Occipital lobe (tissue), 2 donors: Measurements from ENCODE around the gene CLBA1. TPM values are rescaled to one million over a fixed set of nuclear protein-coding genes. Genes with fewer than 3 reads are reported as not detected.
"Not testable (repeated sequence)": the region's sequence is repeated elsewhere in the genome, so short reads cannot be mapped to it uniquely, and the experiment has no call there.

ENCODE experiments used
- DNase-seq: peaks from one replicate; lab custom pipeline; 2025; lab: John Stamatoyannopoulos, UW
- total RNA-seq: library from RNA; depleted of rRNA; stranded (reverse); fragments of >200 nt; gene quantifications from one replicate; pipeline ENCODE4 v1.2.3, GENCODE V29; 2014

CLBA1 gene
- total RNA-seq, 1 donor from 2014 or later, result 10.1 TPM

DNA sequence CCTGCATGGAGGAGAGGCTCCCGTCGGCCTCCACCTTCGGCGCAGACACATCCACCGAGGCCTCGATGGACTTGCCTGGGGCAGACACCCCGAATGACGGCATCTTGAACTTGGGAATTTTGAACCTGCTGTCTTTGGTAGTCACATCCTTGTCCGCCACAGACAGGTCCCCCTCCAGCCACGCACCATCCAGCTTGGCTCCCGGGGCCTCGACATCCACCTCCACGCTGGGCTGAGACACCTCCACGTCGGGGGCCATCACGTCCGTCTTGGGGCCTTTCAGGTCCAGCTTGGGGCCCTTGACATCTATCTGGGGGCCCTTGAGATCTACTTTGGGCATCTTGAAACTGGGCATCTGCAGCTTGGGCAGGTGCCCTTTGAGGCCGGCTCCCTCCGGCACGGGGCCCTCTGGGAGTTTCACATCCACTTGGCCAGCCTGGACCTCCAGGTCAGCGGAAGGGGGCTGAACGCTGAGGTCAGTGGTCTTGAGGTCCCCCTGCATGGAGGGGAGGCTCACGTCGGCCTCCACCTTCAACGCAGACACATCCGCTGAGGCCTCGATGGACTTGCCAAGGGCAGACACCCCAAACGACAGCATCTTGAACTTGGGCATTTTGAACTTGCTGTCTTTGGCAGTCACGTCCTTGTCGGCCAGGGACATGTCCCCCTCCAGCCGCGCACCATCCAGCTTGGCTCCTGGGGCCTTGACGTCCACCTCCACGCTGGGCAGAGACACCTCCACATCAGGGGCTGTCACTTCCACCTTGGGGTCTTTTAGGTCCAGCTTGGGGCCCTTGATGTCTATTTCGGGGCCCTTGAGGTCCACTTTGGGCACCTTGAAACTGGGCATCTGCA lies 37.5 kb upstream of the CLBA1 start:
- DNase-seq, result not testable (repeated sequence)

GRCh38 chr14:104948736-104949031 lies 36.9 kb upstream of the CLBA1 start:
- no peak for DNase-seq

DNA sequence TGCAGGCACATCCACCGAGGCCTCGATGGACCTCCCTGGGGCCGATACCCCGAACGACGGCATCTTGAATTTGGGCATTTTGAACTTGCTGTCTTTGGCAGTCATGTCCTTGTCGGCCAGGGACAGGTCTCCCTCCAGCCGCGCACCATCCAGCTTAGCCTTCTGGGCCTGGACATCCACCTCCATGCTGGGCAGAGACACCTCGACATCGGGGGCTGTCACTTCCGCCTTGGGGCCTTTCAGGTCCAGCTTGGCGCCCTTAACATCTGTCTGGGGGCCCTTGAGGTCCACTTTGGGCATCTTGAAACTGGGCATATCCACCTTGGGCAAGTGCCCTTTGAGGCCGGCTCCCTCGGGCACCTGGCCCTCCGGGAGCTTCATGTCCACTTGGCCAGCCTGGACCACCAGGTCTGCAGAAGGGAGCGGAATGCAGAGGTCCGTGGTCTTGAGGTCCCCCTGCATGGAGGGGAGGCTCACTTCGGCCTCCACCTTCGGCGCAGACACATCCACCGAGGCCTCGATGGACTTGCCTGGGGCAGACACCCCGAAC lies 36.1 kb upstream of the CLBA1 start:
- not testable (repeated sequence) for DNase-seq

GRCh38 chr14:104950021-104950420 lies 35.6 kb upstream of the CLBA1 start:
- DNase-seq, result no peak

- DNase-seq, result not testable (repeated sequence)
Measured at GRCh38 chr14:104950701-104951100, 34.9 kb upstream of the CLBA1 start.

DNA sequence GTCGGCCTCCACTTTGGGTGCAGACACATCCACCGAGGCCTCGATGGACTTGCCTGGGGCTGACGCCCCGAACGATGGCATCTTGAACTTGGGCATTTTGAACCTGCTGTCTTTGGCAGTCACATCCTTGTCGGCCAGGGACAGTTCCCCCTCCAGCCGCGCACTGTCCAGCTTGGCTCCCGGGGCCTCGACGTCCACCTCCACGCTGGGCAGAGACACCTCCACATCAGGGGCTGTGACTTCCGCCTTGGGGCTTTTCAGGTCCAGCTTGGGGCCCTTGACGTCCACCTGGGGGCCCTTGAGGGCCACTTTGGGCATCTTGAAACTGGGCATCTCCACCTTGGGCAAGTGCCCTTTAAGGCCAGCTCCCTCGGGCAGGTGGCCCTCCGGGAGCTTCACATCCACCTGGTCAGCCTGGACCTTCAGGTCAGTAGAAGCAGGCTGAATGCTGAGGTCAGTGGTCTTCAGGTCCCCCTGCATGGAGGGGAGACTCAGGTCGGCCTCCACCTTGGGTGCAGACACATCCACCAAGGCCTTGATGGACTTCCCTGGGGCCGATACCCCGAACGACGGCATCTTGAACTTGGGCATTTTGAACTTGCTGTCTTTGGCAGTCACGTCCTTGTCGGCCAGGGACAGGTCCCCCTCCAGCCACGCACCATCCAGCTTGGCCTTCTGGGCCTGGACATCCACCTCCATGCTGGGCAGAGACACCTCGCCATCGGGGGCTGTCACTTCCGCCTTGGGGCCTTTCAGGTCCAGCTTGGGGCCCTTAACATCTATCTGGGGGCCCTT lies 33.5 kb upstream of the CLBA1 start:
- not testable (repeated sequence) for DNase-seq

- DNase-seq, result no peak
Measured at GRCh38 chr14:104953097-104953496, 32.5 kb upstream of the CLBA1 start.

DNA sequence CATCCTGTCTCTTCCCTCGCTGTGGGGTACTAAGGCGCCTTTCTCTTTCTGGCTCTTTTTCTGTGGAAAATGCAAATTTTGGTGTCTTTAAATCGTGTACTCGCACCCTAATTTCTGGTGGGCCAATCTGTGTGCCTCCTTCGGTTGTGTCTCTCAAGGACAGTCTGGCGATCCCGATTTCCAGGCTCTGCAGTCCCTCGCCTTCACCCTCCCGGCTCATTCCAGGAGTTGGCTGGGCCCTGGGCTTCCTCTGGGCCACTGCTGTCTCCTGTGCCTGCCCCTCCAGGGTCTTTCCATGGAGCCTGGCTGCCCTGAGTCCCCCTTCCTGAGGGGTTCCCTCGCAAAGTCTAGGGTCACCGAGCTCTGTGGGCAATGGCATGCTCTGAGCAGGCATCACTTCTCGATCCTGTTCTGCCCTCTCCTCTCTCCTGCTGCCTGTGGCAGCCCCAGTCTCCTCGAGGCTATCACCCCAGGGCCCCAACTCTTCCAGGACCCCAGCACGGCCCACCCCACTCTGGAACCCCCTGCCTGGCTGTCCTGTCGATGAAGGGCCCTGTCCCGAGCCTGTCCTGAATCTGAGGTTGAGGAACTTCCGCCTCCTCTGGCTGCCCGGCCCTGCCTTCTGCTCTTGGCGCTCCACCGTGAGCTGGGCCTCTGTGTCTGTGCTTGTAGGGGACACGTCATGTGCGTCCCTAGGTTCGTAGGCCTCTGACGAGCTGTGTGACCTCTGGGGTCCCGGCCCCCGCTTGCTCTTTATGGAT lies 31.5 kb upstream of the CLBA1 start:
- DNase-seq, result no peak

GRCh38 chr14:104954746-104955395 lies 30.7 kb upstream of the CLBA1 start:
- no peak for DNase-seq

DNA sequence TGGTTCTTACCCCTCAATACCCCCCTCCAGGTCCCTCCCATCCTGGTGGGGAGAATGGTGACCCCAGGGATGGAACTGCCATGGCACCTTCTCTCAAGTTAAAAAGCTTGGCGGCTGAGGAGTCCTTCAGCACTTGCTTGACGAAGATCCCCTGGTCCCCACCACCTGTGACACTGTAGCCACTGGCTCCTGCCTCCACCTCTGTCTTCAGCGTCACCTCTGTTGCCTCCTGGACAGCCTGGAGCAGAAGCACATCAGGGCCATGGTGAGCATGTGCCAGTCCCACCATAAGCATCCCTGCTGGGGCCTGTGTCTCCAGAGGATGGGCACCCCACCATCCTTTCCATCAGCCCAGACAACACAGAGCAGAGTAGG lies 30.2 kb upstream of the CLBA1 start:
- DNase-seq, result no peak

DNA sequence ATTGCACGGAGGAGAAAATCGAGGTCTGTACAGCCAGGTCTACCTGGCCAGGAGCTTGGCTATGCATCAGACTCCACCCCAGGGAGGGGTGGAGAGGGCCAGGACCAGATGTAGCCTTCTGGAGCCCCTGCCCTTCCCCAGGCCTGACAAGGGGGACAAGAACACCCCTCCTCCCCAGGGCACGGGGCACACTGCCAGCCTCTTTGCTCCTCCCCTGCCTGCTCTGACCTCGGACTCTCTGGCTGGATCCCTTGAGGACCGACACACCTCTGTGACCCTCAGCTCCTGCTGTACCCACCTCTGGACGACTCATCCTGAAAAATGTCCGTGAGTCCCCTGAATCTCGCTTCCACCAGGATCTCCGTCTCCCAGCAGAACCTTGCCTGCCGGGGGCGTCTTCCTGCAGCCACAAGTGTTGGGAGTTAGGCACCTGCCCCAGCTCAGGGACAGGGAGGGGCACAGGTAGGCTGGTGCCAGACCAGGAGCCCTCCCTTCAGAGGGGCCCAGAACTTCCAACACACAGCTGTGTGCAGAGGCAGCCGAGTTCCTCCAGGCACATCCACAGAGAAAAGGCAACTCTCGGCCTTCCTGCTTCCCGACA lies 29.2 kb upstream of the CLBA1 start:
- DNase-seq, result no peak

- no peak for DNase-seq
Measured at GRCh38 chr14:104957146-104958113, 28.2 kb upstream of the CLBA1 start.

DNA sequence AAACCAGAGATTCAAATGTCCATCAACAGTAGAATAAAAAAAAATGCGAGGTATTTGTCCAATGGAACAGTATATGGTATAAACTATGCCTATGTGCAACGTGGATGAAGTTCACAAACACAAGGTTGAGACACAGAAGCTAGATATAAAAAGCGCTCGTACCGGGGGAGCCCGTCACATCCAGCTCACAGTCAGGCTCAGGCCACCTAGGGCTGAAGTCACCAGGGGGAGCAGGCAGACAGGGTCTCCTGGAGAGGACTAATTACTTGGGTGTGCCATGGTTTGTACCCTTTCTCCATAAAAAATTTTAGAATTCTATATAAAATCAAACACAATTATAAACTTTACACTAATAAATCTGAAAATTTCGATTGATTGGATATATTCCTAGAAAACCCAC lies 21.0 kb upstream of the CLBA1 start:
- no peak for DNase-seq

DNA sequence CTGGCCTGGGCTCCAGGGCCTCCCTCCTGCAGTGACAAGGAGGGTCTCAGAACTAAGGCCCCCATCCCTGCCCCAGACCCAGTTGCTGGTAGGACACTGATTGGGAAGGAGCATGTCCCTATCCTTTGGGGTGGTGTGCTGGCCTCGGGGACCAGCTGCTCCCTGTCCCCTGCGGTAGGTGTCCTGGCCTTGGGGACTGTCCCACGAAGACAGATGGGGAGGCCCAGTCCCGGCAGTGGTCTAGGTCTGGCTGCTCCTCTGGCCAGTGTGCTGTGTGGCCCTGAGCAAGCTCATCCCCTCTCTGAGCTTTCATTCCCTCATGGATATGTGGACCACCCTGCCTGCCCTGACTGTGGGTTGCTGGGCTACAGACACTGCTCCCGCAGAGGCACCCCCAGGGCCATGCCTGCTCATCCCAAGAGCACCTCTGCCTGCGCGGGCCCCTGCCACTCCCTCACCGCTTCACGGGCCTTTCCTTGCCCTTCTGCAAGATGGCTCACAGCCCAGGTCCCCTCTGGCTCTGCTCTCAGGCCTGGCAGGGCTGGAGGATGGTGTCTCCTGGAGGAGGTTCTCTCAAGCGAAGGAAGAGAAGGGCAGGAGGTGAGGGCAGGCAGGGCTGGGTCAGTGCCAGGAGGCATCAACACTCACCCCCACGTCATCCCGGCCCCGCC lies 19.9 kb upstream of the CLBA1 start:
- DNase-seq, result no peak

GRCh38 chr14:104966261-104966865 lies 19.2 kb upstream of the CLBA1 start:
- no peak for DNase-seq

GRCh38 chr14:104966981-104967385 lies 18.6 kb upstream of the CLBA1 start:
- DNase-seq, result no peak

- no peak for DNase-seq
Measured at GRCh38 chr14:104967386-104968152, 18.0 kb upstream of the CLBA1 start.

GRCh38 chr14:104968153-104968527 lies 17.4 kb upstream of the CLBA1 start:
- DNase-seq, result no peak
